H1 (cell line): ENCODE results near the gene HYAL1. TPM values are rescaled to one million over a fixed set of nuclear protein-coding genes. Genes with fewer than 3 reads are reported as not detected.
A peak's percentile ranks its signal among the peaks of the same experiment; 100 is the strongest.

ENCODE experiments used
- BCL11A ChIP-seq, 2 experiments: IDR thresholded peaks; one replicate each; pipeline ENCODE4 v1.6.1; 2011; ENCODE audit warnings: low read depth in 2 of 2, low read length in 2 of 2, mild to moderate bottlenecking in 2 of 2
- CBX5 ChIP-seq: fragments of 300-800, 300-1000 bp; sonication (generic); IDR thresholded peaks from 2 replicates; pipeline ENCODE4 v1.7.1; 2016; ENCODE audit warnings: antibody characterized with exemption, low read length, low read depth
- CHD1 ChIP-seq: IDR thresholded peaks from 2 replicates; pipeline ENCODE4 v1.6.1; 2012; ENCODE audit warnings: low read depth, low read length, improper control_type of control experiment
- FOSL1 ChIP-seq: IDR thresholded peaks from 2 replicates; pipeline ENCODE4 v1.6.1; 2011; ENCODE audit warnings: mild to moderate bottlenecking, low read depth, low read length, moderate library complexity; ENCODE audit not compliant: insufficient read depth
- GTF2F1 ChIP-seq: IDR thresholded peaks from 2 replicates; pipeline ENCODE4 v1.6.1; 2012; ENCODE audit warnings: low read depth, low read length, improper control_type of control experiment, borderline replicate concordance
- SIX5 ChIP-seq: IDR thresholded peaks from 2 replicates; pipeline ENCODE4 v1.6.1; 2011; ENCODE audit warnings: mild to moderate bottlenecking, low read depth, low read length
- SP2 ChIP-seq: IDR thresholded peaks from 2 replicates; pipeline ENCODE4 v1.6.1; 2012; ENCODE audit warnings: mild to moderate bottlenecking, low read length, inconsistent platforms
- TAF7 ChIP-seq: optimal IDR thresholded peaks from 2 replicates; pipeline ENCODE3; 2011; ENCODE audit warnings: low read depth, mild to moderate bottlenecking, inconsistent platforms, low read length, moderate library complexity, borderline replicate concordance
- TEAD4 ChIP-seq: IDR thresholded peaks from 2 replicates; pipeline ENCODE4 v1.6.1; 2012; ENCODE audit warnings: low read depth, low read length, inconsistent platforms, mixed read lengths
- polyA plus RNA-seq, 7 experiments: library from polyadenylated mRNA; depleted of rRNA in 3 of 7; stranded (reverse) in 5 of 7; unstranded in 2 of 7; fragments of >200 nt in 5 of 7; fragments of 200-250 nt in 2 of 7; gene quantifications; 1 replicate in 5 of 7; 2 replicates in 1 of 7; 4 replicates in 1 of 7; pipeline versions ENCODE4 v1.2.1 to v1.2.3, GENCODE V29; 2011 to 2013; ENCODE audit warnings: missing spikeins in 2 of 7, mixed read lengths in 2 of 7
- total RNA-seq: library from RNA; stranded (reverse); fragmentation: NEBNext Ultra II Directional; extraction: Animal tissue kit (Norgen Biotek cat#: 25700); gene quantifications from 2 replicates; pipeline ENCODE4 v1.2.1, GENCODE V29; 2021
- TF ChIP-seq, protein P1 (sequence below): IDR thresholded peaks from 2 replicates; pipeline ENCODE4 v1.6.1; 2011; ENCODE audit warnings: low read length, improper control_type of control experiment

HYAL1 gene
- total and polyA plus RNA-seq, 2 of the 8 experiments (the other 6 are each of a cell fraction or from before 2014, with no cell fraction given): 2.0 to 5.4 TPM

DNA sequence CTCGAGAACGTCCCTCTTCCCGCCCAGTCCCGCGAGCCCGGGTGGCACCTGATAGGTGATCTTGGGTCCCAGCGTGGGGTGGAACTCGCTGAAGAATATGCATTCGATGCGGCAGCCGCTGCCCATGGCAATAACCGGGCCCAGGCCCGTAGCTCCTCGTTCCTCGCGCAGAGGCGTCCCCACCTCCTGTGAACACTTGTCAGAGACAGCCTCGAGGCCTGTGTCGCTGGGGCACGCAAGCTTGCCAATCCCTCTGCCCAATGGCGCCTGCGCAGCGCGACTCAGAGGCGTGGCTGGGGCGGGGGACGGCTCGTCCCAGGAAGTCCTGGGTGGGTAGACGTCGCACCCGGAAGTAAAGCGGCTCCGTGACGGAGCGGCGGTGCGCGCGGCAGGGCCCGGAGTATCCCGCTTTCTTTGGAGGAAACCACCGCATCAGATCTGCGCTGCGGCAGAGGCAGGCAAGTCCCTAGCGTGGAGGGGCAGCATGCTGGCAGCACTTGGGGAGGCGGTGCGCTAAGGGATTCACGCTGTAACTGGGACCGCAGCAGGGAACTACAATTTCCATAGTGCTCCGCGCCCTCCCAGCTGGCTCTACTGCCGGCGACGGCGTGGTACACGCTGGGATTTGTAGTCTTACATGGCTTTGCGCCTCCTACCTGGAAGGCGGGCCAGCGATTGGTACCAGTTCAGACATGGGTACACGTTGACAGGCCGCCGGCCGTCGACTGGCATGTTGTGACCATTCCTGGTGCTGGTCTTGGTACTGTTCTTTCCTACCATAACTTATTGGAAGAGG lies 47.4 kb upstream of the HYAL1 start, which contains the start of the genes CYB561D2 and NPRL2 (continued):
- TF ChIP-seq FOSL1 (no peak), BCL11A (IDR thresholded peaks at IDR 0.05; ENCODE audit: low read depth in 2 of 2, low read length in 2 of 2) (no peak), CBX5 (no peak), GTF2F1 (no peak), SIX5 (peak; percentile 98), TEAD4 (no peak), SP2 (no peak), CHD1 (no peak), TAF7 (no peak)
- TF ChIP-seq, protein P1, sequence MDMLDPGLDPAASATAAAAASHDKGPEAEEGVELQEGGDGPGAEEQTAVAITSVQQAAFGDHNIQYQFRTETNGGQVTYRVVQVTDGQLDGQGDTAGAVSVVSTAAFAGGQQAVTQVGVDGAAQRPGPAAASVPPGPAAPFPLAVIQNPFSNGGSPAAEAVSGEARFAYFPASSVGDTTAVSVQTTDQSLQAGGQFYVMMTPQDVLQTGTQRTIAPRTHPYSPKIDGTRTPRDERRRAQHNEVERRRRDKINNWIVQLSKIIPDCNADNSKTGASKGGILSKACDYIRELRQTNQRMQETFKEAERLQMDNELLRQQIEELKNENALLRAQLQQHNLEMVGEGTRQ: no peak
